ENCODE measurements around the gene LHB.
"Not testable (repeated sequence)": the region's sequence is repeated elsewhere in the genome, so short reads cannot be mapped to it uniquely, and the experiment has no call there.

Gene LHB

GRCh38 chr19:49017041-49017665, at the start of gene LHB:
Gene LHB, minus strand, starts transcription at chr19:49017091. Its CDS starts 10 bp downstream, at chr19:49017081.
- DNase-seq: no peak

- no peak for DNase-seq
These were observed 49.1 kb upstream of the LHB start for GRCh38 chr19:49065905-49066512.

GRCh38 chr19:49064768-49065611, 48.1 kb upstream of the LHB start, which contains the start of gene NTF4:
Gene NTF4, minus strand, starts transcription at chr19:49064818. Its CDS starts 2,821 bp downstream, at chr19:49061997.
- no peak for DNase-seq

GRCh38 chr19:49064029-49064629, 47.2 kb upstream of the LHB start:
- DNase-seq: no peak

GRCh38 chr19:49061445-49061844, 44.6 kb upstream of the LHB start:
- DNase-seq: no peak

- no peak for DNase-seq
These were observed 44.1 kb upstream of the LHB start for GRCh38 chr19:49061000-49061399.

- no peak for DNase-seq
These were observed 42.2 kb upstream of the LHB start for GRCh38 chr19:49059053-49059452.

GRCh38 chr19:49058562-49058961, 41.7 kb upstream of the LHB start:
- DNase-seq: peak; percentile 6

GRCh38 chr19:49057636-49058234, 40.8 kb upstream of the LHB start, which contains the start of gene CGB7:
Gene CGB7, minus strand, starts transcription at chr19:49057749. Its CDS starts 2,374 bp downstream, at chr19:49055375.
- DNase-seq: no peak

GRCh38 chr19:49056902-49057596, 40.2 kb upstream of the LHB start:
- DNase-seq: not testable (repeated sequence)

GRCh38 chr19:49056101-49056901, 39.4 kb upstream of the LHB start:
- DNase-seq: no peak

- DNase-seq: not testable (repeated sequence)
These were observed 33.6 kb upstream of the LHB start for GRCh38 chr19:49050376-49051033.

GRCh38 chr19:49049834-49050233, 32.9 kb upstream of the LHB start:
- DNase-seq: not testable (repeated sequence)

- DNase-seq: not testable (repeated sequence)
These were observed 32.1 kb upstream of the LHB start, which contains the start of gene CGB8 for GRCh38 chr19:49049011-49049410. Gene CGB8, minus strand, starts transcription at chr19:49049111. Its CDS starts 372 bp downstream, at chr19:49048739.

- DNase-seq: not testable (repeated sequence)
These were observed 26.7 kb upstream of the LHB start, which contains the start of gene CGB5 for GRCh38 chr19:49043548-49043947. Gene CGB5, plus strand, starts transcription at chr19:49043848. Its CDS starts 362 bp downstream, at chr19:49044210.

- DNase-seq: not testable (repeated sequence)
These were observed 25.8 kb upstream of the LHB start for GRCh38 chr19:49042666-49043065.

- DNase-seq: no peak
These were observed 25.3 kb upstream of the LHB start for GRCh38 chr19:49042177-49042576.

- DNase-seq: not testable (repeated sequence)
These were observed 22.8 kb upstream of the LHB start for GRCh38 chr19:49039736-49040135.

- DNase-seq: not testable (repeated sequence)
These were observed 21.8 kb upstream of the LHB start for GRCh38 chr19:49038557-49039276.

- DNase-seq: not testable (repeated sequence)
These were observed 21.2 kb upstream of the LHB start for GRCh38 chr19:49038111-49038510.

Data from COR-L47 (cell line).